SH-SY5Y (cell line): Measurements from ENCODE around the gene UTP18.

Source experiments
- GATA2 ChIP-seq: IDR thresholded peaks from 2 replicates; pipeline ENCODE4 v1.6.1; 2011; ENCODE audit warnings: mild to moderate bottlenecking, low read depth, low read length
- GATA3 ChIP-seq: IDR thresholded peaks from 2 replicates; pipeline ENCODE4 v1.6.1; 2011; ENCODE audit warnings: low read depth, mild to moderate bottlenecking, low read length, moderate library complexity

- TF ChIP-seq GATA2 (no peak), GATA3 (no peak)
Observed at GRCh38 chr17:51229889-51230288, 30.5 kb upstream of the UTP18 start.
